Measurements from ENCODE around the gene DNLZ.

DNLZ gene

DNA sequence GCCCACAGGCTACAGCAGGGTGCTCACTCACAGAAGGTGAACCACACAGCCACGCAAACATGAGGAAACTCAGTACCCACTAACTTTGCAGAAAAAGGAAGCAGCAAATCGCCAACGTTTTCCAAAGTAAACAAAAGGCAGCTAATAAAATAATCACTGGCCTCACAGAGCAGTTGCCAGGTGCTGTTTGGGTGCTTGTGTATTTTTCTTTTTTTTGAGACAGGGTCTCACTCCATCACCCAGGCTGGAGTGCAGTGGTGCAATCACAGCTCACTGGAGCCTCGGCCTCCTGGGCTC, 32.6 kb upstream of the DNLZ start:
- DNase-seq (ENCODE audit: low spot score): no peak

DNA sequence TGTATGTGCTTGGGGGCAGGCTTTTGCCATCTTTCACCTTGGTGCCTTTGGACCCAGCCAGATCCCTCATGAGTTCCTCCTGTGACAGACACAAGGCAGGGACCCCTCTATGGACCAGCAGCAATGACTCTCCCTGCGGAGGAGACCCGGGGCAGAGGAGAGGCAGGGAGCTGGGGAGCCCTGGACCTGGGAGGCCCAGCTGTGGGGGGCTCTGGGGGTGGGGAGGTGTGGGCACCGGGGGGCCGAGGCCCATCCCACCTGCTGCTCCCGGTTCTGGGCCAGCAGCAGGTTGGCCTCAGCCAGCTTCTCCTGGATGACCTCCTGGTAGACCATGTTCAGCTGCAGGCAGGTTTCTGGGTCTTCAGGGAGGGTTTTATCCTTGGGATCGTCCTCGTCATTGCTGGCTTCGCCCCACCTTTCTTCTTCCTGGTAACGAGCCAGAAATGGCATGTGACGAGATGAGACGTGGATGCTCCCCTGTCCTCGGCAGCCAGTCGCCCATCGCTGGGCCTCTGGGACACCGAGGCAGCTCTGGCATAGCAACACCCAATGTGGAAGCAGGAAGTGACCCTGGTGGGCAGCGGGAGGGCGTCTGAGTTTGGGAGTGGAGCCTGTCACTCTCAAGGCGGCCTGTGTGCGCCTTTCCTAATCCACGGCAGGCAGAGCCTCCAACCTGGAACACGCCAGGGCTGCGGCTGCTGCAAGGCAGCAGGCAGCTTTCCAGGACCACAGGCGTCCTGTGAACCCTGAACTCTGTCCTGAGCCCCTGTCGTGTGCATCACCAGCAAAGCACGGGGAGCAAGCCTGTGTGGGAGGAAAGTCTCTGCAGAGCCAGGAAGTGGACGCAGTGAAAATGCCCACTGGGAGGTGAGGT, 32.0 kb upstream of the DNLZ start:
- DNase-seq (ENCODE audit: low spot score): no peak

DNA sequence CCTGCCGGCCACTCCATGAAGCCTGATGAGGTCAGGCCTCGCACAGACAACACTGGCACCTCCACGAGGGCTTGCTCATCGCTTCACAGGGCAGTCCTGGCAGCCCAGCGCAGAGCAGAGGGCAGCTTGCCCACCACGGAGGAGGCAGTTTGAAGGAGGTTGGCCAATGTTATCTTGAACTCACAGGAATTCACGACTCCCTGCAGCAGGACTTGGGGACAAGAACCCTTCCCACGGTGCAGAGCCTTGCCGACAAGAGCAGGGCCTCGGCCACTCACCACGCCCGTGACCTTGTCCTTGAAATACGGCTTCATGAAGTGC, 31.4 kb upstream of the DNLZ start:
- no peak for DNase-seq (ENCODE audit: low spot score)

DNA sequence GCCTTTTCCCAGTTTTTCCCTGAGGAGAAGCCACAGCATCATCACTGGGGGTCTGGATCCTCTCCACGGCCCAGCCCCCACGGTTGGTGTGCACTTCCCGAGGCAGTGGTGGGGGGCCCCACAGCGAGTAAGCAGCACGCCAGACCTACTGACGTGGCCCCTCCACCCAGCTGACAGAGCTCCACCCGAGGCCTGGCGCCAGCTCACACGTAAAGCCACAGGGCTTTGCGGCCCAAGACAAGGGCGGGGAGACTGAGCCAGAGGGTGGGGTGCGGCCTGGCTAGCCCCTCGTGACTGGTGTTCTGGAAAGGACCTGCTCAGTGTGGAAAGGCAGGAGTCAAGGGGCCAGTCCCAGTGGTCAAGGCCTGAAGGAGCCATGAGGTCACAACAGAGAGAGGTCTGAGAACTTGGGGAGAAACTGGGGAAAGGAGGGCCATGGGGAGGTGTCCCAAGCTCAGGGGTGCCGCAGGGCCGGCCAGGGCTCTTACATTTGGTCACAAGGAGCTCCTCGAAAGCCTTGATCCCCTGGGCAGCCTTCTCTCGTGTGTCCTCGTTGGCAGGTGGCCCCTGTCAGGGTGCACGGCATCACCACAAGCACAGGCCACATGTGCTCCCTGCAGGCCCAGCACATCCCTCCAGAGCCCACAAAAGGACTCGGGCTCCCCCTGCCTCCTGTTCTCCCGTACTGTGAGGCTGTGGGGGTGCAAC, 30.9 kb upstream of the DNLZ start:
- DNase-seq (ENCODE audit: low spot score): no peak

DNA sequence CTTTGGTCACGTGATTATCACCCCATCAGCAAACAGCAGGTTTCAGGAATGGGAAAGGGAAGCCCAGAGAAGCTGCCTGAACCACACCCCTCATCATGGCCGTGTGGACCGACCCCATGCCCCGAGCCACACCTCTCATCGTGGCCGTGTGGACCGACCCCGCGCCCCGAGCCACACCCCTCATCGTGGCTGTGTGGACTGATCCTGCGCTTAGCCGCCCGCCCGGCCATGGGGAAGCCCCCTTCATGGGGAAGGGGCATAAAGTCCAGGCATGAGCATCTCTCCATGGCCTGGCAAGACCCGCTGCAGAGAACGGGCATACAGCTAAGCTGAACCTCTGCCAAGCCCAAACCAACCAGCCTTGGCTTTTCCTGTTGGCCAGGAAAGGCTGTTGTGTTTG, 30.0 kb upstream of the DNLZ start:
- no peak for DNase-seq (ENCODE audit: low spot score)

DNA sequence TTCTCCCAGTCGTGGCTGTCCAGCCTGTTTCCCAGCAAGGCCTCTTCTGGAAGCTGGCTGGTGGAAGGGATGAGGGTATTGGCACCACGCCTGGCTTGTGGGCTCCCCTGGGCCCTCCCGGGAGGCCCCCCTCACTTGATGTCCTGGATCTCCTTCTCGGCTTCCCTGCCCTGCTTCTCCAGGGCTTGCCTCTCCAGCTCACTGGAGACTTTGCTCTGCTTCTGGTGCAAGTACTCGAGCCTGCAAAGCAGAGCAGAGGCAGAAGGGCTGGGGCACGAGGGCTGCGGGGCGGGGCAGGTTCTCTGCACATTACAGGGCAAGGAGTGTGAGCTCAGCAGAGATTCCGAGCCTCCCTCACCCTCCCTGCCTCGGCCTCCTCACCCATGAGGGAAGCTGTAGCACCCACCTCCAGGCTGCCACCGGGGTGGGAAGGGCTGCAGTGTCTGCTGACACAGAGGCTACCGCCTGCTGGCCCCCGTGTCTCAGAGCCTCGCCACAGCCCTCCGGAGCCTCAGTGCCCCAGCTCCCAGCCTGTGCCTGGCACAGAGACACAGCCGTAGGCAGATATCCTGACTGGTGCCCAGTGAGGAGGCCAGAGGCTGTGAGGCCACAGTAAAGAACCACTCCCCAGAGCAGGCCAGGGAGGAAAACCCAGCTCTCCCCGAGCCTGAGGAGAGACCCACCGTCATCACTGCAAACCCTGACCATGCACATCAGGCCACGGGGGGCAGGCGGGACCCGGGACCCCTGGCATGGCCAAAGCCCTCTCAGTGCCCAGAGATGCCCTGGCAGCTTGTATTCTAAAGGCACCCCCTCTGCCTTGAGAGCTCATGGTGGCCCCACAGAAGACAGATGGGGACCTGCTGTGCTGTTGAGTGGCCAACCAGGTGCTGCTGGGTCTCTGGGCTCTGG, 29.2 kb upstream of the DNLZ start:
- DNase-seq (ENCODE audit: low spot score): no peak

DNA sequence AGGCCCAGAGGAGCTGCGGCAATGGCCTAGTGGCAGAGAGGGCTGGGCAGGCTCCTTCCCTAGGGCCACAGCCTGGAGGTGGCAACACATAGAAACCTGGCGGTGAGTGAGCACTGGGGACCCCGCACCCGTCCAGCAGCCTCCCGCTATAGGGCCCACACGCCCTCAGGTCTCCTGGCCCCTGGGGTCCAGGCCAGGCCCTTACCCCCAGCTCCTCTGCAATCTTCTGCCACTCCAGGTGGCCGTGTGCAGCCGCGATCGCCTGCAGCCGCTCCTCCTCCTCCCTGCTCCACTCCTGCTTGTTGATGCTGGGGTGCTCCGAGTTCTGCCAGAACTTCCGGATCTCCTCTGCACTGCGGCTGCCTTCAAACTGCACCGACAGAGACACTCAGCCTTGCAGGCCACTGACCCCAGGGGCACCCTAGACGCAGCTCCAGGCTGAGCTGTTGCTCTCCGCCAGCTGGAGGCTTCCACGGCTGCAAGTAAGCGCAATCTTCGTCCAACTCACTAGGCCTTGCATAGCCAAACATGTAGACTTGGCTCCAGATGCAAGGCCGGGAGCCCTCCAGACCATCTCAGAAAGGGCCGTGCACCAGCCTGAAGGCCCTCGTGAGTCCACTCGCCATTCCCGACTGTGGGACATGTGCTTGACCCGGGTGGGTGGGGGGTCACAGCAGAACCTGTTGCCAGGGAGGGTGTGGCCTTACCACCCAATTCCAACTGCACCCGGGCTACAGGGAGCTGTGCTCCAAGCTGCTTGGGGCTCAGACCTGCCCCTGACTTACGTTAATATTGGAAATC, 28.4 kb upstream of the DNLZ start:
- no peak for DNase-seq (ENCODE audit: low spot score)

DNA sequence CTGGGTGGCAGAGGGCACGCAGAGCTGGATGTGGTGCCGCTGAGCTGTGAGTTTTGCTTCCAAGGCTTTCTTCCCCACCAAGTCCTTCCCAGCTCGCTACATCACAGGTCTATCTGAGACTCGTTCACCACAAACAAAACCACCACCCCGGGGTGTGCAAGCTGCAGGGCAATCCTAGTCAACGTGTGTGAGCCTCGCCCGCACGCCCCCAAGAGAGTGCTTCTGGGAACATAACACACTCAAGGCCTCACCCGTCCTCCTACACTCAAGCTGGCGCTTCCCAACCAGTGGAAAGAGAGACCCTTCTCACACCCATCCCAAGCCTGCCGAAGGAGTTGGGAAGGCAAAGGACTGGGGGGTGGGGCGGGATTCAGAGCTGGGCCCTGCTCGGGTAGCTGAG, 25.9 kb upstream of the DNLZ start:
- no peak for DNase-seq (ENCODE audit: low spot score)

DNA sequence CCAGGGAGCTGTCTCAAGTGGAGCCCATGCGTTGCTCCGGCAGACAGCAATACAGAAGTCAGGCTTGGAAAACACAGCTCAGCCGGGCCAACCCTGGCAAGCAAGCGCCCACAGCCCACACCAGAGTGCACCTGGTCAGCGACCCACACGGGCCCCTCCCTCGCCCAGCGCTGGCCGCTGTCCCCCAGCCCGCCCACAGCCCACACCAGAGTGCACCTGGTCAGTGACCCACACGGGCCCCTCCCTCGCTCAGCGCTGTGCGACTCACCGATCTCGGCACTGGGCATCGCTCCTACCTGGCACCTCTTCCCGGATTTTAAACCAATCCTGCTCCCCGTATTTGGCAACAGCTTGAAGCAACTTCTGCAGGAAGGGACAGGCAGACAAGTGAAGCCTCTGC, 23.7 kb upstream of the DNLZ start:
- no peak for DNase-seq (ENCODE audit: low spot score)

DNA sequence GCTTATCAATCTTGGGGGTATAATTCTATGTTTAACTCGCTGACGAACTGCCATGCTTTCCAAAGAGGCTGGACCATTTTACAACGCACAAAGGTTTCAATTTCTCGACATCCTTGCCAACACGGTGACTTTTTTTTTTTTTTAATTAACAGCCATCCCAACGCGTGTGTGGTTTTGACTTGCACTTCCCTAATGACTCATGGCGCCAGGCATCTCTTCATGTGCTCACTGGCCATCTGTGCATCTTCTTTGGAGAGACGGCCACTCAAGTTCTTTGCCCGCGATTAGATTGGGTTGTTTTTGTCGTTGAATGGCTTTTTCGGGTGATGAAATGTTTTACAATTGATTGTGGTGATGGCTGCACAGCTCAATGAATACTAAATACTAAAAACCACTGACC, 22.5 kb upstream of the DNLZ start:
- no peak for DNase-seq (ENCODE audit: low spot score)

DNA sequence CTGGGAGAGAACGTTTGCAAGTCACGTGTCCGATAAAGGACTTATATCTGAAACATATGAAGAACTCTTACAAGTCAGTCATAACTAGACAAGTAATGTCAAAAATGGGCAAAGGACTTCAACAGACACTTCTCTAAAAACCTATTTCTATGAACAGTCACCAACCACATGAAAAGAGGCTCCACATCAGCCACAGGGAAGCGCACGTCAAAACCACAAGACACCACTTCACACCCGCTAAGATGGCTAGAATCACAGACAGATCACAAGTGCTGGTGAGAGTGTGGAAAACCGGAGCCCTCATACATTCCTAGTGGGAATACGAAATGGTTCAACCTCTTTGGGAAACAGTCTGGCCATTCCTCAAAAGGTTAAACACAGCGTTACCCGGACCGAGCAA, 21.5 kb upstream of the DNLZ start:
- no peak for DNase-seq (ENCODE audit: low spot score)

DNA sequence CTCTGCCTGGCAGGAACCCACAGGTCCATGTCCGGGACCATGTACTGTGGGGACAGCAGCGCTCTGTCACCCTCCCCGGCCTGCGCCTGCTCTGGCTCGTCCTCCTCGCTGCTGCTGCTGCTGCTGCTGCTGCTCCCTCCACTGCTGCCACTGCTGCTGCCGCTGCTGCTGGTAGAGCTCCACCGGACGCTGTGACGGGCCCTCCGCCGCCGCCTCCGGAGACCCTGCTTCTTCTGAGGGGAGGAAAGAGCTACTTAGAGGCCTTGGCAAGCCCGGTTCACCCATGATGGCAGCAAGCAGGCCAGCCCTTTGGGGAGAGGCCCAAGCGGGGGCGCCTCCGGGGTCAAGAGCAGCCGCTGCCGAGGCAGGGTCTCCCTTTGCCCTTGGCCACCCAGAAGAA, 19.9 kb upstream of the DNLZ start:
- no peak for DNase-seq (ENCODE audit: low spot score)

DNA sequence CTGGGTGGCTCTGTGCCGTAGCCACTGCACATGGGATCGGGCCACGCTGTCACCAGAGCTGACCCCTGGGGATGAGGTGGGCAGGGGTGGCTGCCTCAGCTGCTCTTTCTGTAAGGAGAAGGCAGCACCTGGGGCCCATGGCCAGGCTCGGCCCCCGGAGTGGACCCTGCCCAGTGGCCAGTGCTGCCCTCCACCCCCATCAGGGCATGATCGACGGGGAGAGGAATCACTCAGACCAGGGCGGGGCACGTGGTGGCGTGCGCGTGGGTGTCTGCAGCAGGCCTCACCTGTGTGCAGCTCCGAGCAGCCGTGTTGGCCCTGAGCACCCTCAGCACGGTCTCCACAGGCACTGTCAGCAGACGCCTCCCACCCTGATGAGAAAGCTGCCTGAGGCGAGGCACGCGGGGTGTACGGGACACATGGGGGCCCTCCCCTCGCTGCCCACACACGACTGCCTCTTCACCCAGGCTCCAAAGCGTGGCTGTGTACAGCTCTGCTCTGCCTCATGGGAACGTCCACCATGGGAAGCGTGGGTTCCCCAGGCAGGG, 18.5 kb upstream of the DNLZ start:
- no peak for DNase-seq (ENCODE audit: low spot score)

DNA sequence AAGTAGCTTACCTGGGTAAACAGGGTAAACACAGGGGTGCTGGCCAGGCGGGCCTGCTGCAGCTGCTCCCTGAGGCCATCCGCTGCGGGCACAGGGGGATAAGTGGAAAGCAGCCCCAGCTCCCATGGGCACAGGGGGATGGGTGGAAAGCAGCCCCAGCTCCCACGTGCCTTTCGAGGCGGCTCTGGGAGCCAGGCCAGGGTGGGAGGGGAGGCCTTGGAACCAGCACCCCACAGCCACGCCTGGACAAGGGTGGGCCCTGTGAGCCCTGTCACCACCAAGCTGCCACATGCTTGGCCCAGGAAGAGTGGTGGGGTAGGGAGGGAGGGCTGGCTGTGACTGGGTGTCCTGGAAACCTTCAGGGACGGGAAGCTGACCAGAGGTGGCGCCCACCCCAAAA, 17.8 kb upstream of the DNLZ start:
- no peak for DNase-seq (ENCODE audit: low spot score)

DNA sequence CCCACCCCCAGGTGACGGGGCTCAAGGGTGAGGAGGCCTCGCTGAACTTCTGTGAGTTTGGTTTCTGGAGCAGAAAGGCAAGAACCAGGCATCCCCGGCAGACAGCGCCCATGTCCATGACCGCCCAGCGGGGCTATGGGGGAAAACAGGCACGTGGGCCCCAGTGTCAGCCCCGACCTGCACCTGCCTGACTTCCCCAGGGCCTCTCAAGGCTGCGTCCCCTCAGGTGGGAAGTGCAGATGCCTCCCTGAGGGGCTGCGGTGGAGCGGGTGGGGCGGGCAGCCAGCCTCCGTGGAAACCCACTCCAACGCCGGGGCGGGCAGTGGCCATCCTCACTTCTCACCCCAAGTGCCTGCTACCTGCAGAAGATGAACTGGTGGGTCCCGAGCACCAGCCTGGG, 16.8 kb upstream of the DNLZ start:
- no peak for DNase-seq (ENCODE audit: low spot score)

DNA sequence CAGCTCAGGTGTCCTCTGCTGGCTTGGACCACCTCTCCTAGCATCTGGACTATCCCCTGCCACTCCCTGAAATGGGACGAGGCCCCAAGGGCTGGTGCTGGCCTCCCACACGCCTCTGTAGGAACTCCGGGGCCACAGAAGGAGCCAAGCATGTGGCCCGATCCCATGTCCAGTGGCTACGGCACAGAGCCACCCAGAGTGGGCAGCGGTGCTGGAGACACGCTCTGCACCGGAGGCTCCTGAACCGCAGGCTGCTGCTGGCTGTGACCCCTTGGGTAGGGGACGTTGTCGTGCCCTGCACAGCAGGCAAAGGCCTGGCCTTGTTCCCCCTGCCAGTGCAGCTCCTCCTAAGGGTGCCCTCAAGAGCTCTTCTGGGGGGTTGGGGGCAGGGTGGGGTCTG, 16.3 kb upstream of the DNLZ start:
- no peak for DNase-seq (ENCODE audit: low spot score)

DNA sequence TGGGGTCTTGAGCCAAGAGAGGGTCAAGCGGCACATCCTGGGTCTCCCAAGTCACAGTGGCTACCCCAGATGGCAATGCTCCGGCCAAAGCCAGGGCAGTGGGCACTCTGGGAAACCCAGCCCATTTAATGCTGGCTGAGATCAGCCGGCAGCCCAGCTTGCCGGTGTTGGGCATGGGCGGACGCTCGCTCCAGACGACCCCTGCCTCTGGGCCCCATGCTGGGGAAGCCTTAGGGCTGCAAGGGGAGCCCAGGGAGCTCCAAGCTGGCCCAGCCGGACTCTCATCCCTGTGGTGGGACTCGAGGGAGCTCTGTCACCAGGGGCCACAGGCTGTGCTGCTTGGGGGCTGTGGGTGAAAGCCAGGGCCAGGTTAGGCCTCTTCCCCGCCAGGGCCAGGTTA, 15.9 kb upstream of the DNLZ start:
- no peak for DNase-seq (ENCODE audit: low spot score)

DNA sequence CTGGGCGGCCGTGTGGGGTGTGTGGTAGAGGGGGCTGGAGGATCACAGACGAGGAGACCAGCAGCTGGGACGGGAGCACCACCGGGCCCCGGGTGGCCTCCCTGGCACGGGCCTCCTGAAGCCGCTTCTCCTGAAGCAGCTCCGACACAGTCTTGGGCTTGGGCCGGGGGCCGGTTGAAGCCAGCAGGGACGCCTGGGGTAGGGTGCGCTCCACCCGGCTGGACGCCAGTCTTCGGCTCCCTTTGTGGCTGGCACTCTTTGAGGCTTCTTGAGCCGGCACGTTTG, 15.4 kb upstream of the DNLZ start:
- no peak for DNase-seq (ENCODE audit: low spot score)

DNA sequence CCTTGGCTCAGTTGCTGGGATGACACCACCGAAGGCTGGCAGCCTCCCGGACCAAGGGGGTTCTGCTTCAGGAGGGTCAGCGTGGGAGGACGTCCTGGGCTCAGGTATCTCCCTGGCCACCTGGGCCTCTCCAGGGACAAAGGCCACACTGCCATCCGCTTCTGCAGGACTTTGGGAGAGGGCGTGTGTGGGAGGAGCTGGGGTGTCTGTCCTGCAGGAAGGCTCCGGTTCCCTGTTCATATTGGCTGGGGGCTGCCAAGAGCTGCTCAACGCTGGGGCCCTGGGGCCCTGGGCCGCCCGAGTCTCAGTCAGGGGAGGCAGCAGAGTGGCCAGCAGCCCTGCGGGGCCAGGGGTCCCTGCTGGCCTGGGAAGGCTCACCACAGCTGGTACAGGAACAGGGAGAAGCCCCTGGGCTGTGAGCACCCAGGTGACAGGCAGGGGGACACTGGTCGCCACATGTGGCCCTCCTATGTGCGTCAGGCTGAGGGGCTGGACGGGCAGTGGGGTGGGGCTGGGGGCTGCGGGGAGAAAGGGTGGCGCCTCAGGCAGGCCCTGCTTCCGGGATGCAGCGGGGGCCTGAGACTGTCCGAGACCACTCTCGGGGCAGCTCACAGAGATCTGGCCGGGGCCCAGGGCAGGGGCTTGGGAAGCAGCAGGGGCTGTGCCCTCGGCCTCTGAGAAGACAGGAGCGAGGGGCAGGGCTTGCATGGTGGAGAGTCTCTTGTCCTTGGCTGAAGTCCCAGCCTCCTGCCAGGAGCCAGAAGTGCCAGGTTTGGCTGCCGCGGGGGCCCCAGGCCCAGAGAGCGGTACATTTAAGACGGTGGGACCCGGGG, 14.8 kb upstream of the DNLZ start:
- DNase-seq (ENCODE audit: low spot score): no peak

DNA sequence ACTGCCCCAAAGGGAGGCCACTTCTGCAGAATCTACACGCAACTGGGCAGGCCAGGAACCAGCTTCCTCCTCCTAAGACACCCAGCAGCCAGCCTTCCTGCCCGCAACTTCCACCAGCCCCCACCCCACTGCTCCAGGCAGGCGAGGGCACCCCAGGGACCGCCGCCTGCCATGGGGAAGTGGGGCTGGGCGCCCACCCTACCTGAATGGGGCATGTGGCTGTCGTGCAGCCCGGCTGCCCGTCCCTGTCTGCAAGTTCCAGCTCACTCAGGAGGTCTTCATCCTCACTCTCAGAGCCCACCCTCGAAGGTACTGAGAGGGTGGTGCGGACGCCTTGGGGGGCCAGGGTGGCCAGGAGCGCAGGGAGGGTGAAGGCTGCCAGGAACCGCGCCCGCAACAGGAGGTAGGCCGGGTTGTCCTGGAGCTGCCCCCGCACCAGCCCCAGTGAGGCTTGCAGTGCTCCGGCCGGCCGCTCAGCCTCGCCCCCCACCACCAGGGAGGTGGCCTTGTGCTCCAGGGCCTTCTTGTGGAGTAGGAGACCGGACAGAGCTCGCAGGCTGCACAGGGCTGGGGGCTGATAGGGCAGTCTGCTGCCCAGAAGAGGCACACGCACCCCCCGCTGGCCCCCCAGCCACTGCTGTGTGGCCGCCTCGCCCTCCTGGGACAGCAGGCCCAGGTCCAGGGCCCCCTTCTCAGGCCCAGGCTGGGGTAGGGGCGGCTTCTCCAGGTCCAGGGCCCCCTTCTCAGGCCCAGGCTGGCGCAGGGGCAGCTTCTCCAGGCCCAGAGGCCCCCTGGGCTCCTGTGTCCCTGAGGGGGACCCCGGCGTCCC, 14.0 kb upstream of the DNLZ start:
- no peak for DNase-seq (ENCODE audit: low spot score)
